NCI-H2227 (cell line): ENCODE results near the gene SULT1C2.
"Not testable (repeated sequence)": the region's sequence is repeated elsewhere in the genome, so short reads cannot be mapped to it uniquely, and the experiment has no call there.

Experiments used
- DNase-seq: peaks from one replicate; lab custom pipeline; 2025; ENCODE audit not compliant: unreplicated experiment; lab: John Stamatoyannopoulos, UW

SULT1C2 gene

DNA sequence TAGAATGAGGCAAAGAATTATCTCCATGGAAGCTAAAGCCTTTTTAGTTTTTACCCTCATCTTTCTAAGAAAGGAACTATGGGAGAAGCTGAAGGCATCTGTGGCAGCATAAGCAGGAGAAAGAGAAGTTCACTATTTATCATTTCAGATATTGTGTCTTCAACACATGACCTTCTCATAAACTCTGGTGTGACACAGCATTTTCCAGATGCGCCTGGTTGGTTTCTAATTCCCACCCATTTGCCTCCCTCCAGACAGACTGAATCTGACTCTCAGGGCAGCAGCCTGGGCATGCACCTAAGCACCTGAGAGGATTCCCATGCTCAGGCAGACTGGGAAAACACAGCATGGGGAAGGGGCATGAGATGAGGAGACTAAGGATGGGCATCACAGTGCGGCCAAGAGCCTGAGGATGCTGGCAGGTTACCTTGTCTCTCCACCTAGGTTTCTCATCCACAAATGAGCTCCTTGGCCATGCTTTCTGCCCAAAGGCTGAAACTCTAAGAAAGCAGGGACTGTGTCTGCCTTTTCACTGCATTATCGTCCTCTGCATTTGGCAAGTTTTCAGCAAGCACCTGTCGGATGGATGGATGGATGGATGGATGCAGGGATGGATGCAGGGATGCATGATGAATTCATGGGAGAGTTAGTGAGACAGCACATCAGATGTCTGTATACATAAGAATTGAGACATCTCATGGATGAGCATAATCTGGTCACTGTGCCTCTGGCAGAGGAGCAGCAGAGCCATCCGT, 60.3 kb downstream of the SULT1C2 start:
- DNase-seq, result no peak

DNA sequence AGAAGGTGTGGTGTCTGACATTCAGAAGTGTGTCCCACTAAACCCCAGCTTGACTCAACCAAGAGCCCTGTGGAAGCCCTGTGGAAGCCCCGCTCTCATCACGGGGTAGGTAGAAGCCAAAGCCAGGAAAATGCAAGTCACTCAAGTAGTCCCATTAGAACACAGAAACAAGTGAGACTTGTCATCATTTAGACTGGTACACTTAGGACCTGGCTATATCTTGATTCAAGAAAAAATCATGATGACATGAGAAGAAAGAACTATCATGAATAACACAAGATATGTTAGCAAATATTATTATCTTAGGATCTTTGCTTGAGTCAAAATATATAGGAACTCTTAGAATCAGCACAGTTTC, 60.9 kb downstream of the SULT1C2 start:
- no peak for DNase-seq

DNA sequence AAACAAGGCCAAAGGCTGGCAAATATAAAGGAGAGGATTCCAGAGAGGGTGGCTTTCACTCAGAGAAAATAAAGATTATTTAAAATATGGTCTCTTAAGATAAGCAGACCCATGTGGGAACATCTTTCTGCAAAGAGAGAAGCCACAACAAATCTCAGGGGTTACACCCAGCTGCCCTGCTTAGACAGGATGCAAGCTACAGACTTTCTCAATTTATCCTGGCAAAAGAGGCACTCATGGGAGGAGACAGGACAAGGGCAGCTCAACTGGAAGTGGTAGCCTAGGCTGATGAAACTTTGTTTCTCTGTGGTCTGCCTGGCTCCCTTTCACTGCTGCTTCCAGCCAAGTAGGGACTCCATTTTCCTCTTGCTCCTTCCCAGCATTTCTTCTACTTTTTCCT, 63.2 kb downstream of the SULT1C2 start:
- peak; percentile 16 for DNase-seq

DNA sequence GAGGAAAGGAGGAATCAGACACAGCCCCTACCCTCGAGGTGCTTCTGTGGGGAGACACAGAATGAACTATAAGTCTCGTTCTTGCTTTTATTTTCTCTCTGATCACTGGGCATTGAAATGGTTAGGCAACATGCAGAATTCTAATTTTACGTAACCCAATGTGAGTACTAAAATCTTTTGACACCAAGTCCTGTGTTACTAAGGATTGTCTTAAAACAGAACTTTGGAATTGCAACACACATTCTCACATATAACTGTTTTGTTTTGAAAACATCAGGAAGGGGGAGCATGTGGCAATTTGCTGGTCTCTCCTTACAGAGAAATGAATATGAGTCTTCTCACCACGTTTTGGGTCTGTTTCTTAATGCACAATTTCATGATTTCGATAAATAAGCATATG, 65.4 kb downstream of the SULT1C2 start:
- DNase-seq, result no peak

DNA sequence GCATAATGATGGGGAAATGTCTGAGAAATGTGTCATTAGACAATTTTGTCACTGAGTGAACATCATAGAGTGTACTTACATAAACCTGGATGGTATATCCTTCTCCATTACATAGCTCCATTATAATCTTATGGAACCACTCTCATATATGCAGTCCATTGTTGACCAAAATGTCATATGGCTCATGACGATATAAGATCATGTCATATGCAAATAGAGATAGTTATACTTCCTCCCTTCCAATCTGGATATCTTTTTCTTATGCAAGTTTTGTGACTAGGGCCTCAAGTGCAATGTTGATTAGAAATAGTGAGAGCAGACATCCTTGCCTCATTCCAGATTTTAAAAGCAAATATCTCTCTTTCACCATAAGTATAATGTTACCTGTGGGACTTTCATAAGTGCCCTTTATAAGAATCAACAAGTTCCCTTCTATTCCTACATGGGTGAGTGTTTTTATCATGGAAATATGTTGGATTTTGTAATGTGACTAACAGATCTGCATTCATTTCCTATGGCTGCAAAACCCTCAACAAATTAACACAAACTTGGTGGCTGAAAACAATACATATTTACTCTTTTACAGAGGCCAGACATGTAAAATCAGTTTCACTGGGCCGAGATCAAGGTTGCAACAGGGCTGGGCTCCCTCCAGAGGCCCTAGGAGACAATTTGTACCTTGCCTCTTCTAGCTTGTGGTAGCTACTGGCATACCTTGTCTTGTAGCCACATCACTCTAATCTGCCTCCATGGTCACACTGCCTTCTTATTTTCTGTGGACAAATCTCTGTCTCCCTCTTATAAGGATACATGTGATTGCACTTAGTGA, 67.4 kb downstream of the SULT1C2 start:
- no peak for DNase-seq

DNA sequence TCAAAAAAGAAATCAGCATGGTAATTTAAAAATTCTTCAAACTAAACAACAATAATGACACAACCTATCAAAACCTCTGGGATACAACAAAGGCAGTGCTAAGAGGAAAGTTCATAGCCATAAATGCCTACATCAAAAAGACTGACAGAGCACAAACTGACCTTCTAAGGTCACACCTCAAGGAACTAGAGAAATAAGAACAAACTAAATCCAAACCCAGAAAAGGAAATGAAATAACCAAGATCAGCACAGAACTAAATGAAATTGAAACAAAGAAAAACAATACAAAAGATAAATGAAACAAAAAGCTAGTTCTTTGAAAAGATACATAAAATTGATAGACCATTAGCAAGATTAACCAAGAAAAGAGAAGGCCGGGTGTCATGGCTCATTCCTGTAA, 70.6 kb downstream of the SULT1C2 start:
- not testable (repeated sequence) for DNase-seq
